Measurements from ENCODE around the gene CD2AP.
"Not testable (repeated sequence)": the region's sequence is repeated elsewhere in the genome, so short reads cannot be mapped to it uniquely, and the experiment has no call there.

CD2AP gene

GRCh38 chr6:47574789-47575188 is 97.2 kb downstream of the CD2AP start:
- no peak for DNase-seq

GRCh38 chr6:47579040-47579439 is 101.5 kb downstream of the CD2AP start:
- no peak for DNase-seq

- DNase-seq, result no peak
Measured at GRCh38 chr6:47581591-47581990, 104.0 kb downstream of the CD2AP start.

GRCh38 chr6:47587493-47587892 is 109.9 kb downstream of the CD2AP start:
- no peak for DNase-seq

GRCh38 chr6:47592131-47592840 is 114.7 kb downstream of the CD2AP start:
- DNase-seq, result no peak

GRCh38 chr6:47593979-47594378 is 116.4 kb downstream of the CD2AP start:
- DNase-seq, result no peak

- no peak for DNase-seq
Measured at GRCh38 chr6:47595785-47596184, 118.2 kb downstream of the CD2AP start.

- DNase-seq, result no peak
Measured at GRCh38 chr6:47598367-47598766, 120.8 kb downstream of the CD2AP start.

- no peak for DNase-seq
Measured at GRCh38 chr6:47599512-47599911, 121.9 kb downstream of the CD2AP start.

GRCh38 chr6:47603227-47603626 is 125.6 kb downstream of the CD2AP start:
- DNase-seq, result no peak

- DNase-seq, result no peak
Measured at GRCh38 chr6:47603995-47604394, 126.4 kb downstream of the CD2AP start.

GRCh38 chr6:47621838-47622449 is 144.4 kb downstream of the CD2AP start:
- no peak for DNase-seq

GRCh38 chr6:47626782-47627181 is 149.2 kb downstream of the CD2AP start:
- DNase-seq, result no peak

GRCh38 chr6:47628448-47629272 is 151.1 kb downstream of the CD2AP start:
- DNase-seq, result no peak

- no peak for DNase-seq
Measured at GRCh38 chr6:47629954-47630353, 152.4 kb downstream of the CD2AP start.

- DNase-seq, result no peak
Measured at GRCh38 chr6:47630587-47630986, 153.0 kb downstream of the CD2AP start.

- no peak for DNase-seq
Measured at GRCh38 chr6:47631269-47631772, 153.7 kb downstream of the CD2AP start.

- no peak for DNase-seq
Measured at GRCh38 chr6:47631797-47632196, 154.2 kb downstream of the CD2AP start.

GRCh38 chr6:47633141-47633540 is 155.6 kb downstream of the CD2AP start:
- DNase-seq, result no peak

GRCh38 chr6:47634210-47635047 is 156.8 kb downstream of the CD2AP start:
- no peak for DNase-seq

GRCh38 chr6:47646689-47647088 is 169.1 kb downstream of the CD2AP start:
- no peak for DNase-seq

GRCh38 chr6:47647188-47647587 is 169.6 kb downstream of the CD2AP start:
- no peak for DNase-seq

- DNase-seq, result not testable (repeated sequence)
Measured at GRCh38 chr6:47647626-47648025, 170.0 kb downstream of the CD2AP start.

All from amniotic stem cell (primary cell).